Measurements from ENCODE around the gene BICC1. TPM values are rescaled to one million over a fixed set of nuclear protein-coding genes. Genes with fewer than 3 reads are reported as not detected.

The BICC1 gene
- total RNA-seq, 1 donor, result 210 TPM

GRCh38 chr10:58714409-58714808 is 201.7 kb downstream of the BICC1 start:
- H3K4me1 ChIP-seq (ENCODE audit: insufficient read depth, low read length), result peaks cover 11% of the 10 kb centered on the region
- no peaks in the 10 kb centered on the region for H3K9me3 ChIP-seq (ENCODE audit: low read depth, low read length)
- H3K27me3 ChIP-seq (ENCODE audit: insufficient read depth, low read length), result no peaks in the 10 kb centered on the region
- TF ChIP-seq CTCF (IDR thresholded peaks at IDR 0.05; ENCODE audit: extremely low read depth, low read depth, low read length), result no peak
- H3K36me3 ChIP-seq (ENCODE audit: insufficient read depth, low read length), result no peaks in the 10 kb centered on the region
- H4K20me1 ChIP-seq (ENCODE audit: insufficient read depth, low read length), result no peaks in the 10 kb centered on the region
- H3K27ac ChIP-seq (ENCODE audit: low read depth, low read length), result no peak overlapping the region
- no peak overlapping the region for H2AFZ ChIP-seq (ENCODE audit: low read length)
- no peak overlapping the region for H3K4me3 ChIP-seq (ENCODE audit: insufficient read depth, low read length)
- DNase-seq (ENCODE audit: insufficient read length, low spot score, missing footprints), result no peak
- peaks cover 48% of the 10 kb centered on the region for H3K79me2 ChIP-seq (ENCODE audit: insufficient read depth, low read length)
- no peak overlapping the region for H3K4me2 ChIP-seq (ENCODE audit: insufficient read depth, low read length)

- Histone ChIP-seq H3K36me3 (ENCODE audit: insufficient read depth, low read length) (no peaks in the 10 kb centered on the region), H3K4me2 (ENCODE audit: insufficient read depth, low read length) (no peak overlapping the region), H3K4me1 (ENCODE audit: insufficient read depth, low read length) (peaks cover 11% of the 10 kb centered on the region), H3K79me2 (ENCODE audit: insufficient read depth, low read length) (peaks cover 48% of the 10 kb centered on the region), H4K20me1 (ENCODE audit: insufficient read depth, low read length) (no peaks in the 10 kb centered on the region), H3K27ac (ENCODE audit: low read depth, low read length) (no peak overlapping the region), H3K4me3 (ENCODE audit: insufficient read depth, low read length) (no peak overlapping the region), H3K27me3 (ENCODE audit: insufficient read depth, low read length) (no peaks in the 10 kb centered on the region), H2AFZ (ENCODE audit: low read length) (no peak overlapping the region), H3K9me3 (ENCODE audit: low read depth, low read length) (no peaks in the 10 kb centered on the region)
- DNase-seq (ENCODE audit: insufficient read length, low spot score, missing footprints), result no peak
- TF ChIP-seq CTCF (IDR thresholded peaks at IDR 0.05; ENCODE audit: extremely low read depth, low read depth, low read length), result no peak
Measured at GRCh38 chr10:58715061-58715460, 202.4 kb downstream of the BICC1 start.

- Histone ChIP-seq H3K4me1 (ENCODE audit: insufficient read depth, low read length) (peaks cover 16% of the 10 kb centered on the region), H3K27me3 (ENCODE audit: insufficient read depth, low read length) (no peaks in the 10 kb centered on the region), H3K27ac (ENCODE audit: low read depth, low read length) (no peak overlapping the region), H3K9me3 (ENCODE audit: low read depth, low read length) (no peaks in the 10 kb centered on the region), H3K4me3 (ENCODE audit: insufficient read depth, low read length) (no peak overlapping the region), H4K20me1 (ENCODE audit: insufficient read depth, low read length) (peaks cover 10% of the 10 kb centered on the region), H3K79me2 (ENCODE audit: insufficient read depth, low read length) (peaks cover 51% of the 10 kb centered on the region), H2AFZ (ENCODE audit: low read length) (no peak overlapping the region), H3K36me3 (ENCODE audit: insufficient read depth, low read length) (no peaks in the 10 kb centered on the region), H3K4me2 (ENCODE audit: insufficient read depth, low read length) (no peak overlapping the region)
- no peak for TF ChIP-seq CTCF (IDR thresholded peaks at IDR 0.05; ENCODE audit: extremely low read depth, low read depth, low read length)
- no peak for DNase-seq (ENCODE audit: insufficient read length, low spot score, missing footprints)
Measured at GRCh38 chr10:58718596-58718995, 205.9 kb downstream of the BICC1 start.

- no peak for TF ChIP-seq CTCF (IDR thresholded peaks at IDR 0.05; ENCODE audit: extremely low read depth, low read depth, low read length)
- Histone ChIP-seq H3K4me1 (ENCODE audit: insufficient read depth, low read length) (peaks cover 6% of the 10 kb centered on the region), H3K36me3 (ENCODE audit: insufficient read depth, low read length) (peaks cover 5% of the 10 kb centered on the region), H2AFZ (ENCODE audit: low read length) (no peak overlapping the region), H3K4me3 (ENCODE audit: insufficient read depth, low read length) (no peak overlapping the region), H3K27me3 (ENCODE audit: insufficient read depth, low read length) (no peaks in the 10 kb centered on the region), H3K79me2 (ENCODE audit: insufficient read depth, low read length) (peaks cover 65% of the 10 kb centered on the region), H3K27ac (ENCODE audit: low read depth, low read length) (peak overlapping the region; percentile 1), H3K9me3 (ENCODE audit: low read depth, low read length) (no peaks in the 10 kb centered on the region), H4K20me1 (ENCODE audit: insufficient read depth, low read length) (peaks cover 34% of the 10 kb centered on the region), H3K4me2 (ENCODE audit: insufficient read depth, low read length) (no peak overlapping the region)
- no peak for DNase-seq (ENCODE audit: insufficient read length, low spot score, missing footprints)
Measured at GRCh38 chr10:58721601-58722281, 209.1 kb downstream of the BICC1 start.

Data from osteoblast (primary cell).